HepG2 (cell line): ENCODE measurements around the gene OXLD1. TPM values are rescaled to one million over a fixed set of nuclear protein-coding genes. Genes with fewer than 3 reads are reported as not detected.

Source experiments
- AGO1 ChIP-seq: fragments of 200-400 bp; formaldehyde crosslinking; IDR thresholded peaks from 2 replicates; pipeline ENCODE4 v1.6.1; 2017; ENCODE audit warnings: mild to moderate bottlenecking, low read depth, low read length, moderate library complexity; ENCODE audit not compliant: poor library complexity, severe bottlenecking
- BORCS8-MEF2B ChIP-seq: sonication (generic); formaldehyde crosslinking; IDR thresholded peaks from 2 replicates; pipeline ENCODE4 v1.8.0; 2022; ENCODE audit warnings: mild to moderate bottlenecking, missing genetic modification reagents
- E2F2 ChIP-seq: sonication (generic); formaldehyde crosslinking; IDR thresholded peaks from 2 replicates; pipeline ENCODE4 v1.4.0; 2020; ENCODE audit warnings: missing genetic modification reagents, borderline replicate concordance
- GTF3A ChIP-seq: sonication (generic); formaldehyde crosslinking; conservative IDR thresholded peaks from 2 replicates; pipeline ENCODE4 v1.4.0; 2020; ENCODE audit warnings: mild to moderate bottlenecking, missing genetic modification reagents
- JUN ChIP-seq: sonication (generic); formaldehyde crosslinking; IDR thresholded peaks from 2 replicates; pipeline ENCODE4 v1.4.0; 2020; ENCODE audit warnings: mild to moderate bottlenecking, missing genetic modification reagents
- KDM6A ChIP-seq: IDR thresholded peaks from 2 replicates; pipeline ENCODE4 v1.6.1; 2016; ENCODE audit warnings: low read depth
- KMT2A ChIP-seq: sonication (generic); formaldehyde crosslinking; IDR thresholded peaks from 2 replicates; pipeline ENCODE4 v1.4.0; 2020; ENCODE audit warnings: missing genetic modification reagents
- MAFK ChIP-seq, 2 experiments: IDR thresholded peaks in 1 of 2; conservative IDR thresholded peaks in 1 of 2; 2 replicates each; pipeline ENCODE4 v1.6.1; 2011; ENCODE audit warnings: improper control_type of control experiment in 2 of 2, low read length in 2 of 2
- MYNN ChIP-seq: sonication (generic); formaldehyde crosslinking; IDR thresholded peaks from 2 replicates; pipeline ENCODE4 v1.4.0; 2020; ENCODE audit warnings: mild to moderate bottlenecking, low read depth, missing genetic modification reagents
- ONECUT2 ChIP-seq: sonication (generic); formaldehyde crosslinking; IDR thresholded peaks from 2 replicates; pipeline ENCODE4 v1.4.0; 2020; ENCODE audit warnings: missing genetic modification reagents
- PATZ1 ChIP-seq: sonication (generic); formaldehyde crosslinking; IDR thresholded peaks from 2 replicates; pipeline ENCODE4 v1.4.0; 2020; ENCODE audit warnings: missing genetic modification reagents
- RFXAP ChIP-seq: sonication (generic); formaldehyde crosslinking; IDR thresholded peaks from 2 replicates; pipeline ENCODE4 v1.4.0; 2020; ENCODE audit warnings: missing genetic modification reagents, borderline replicate concordance
- RORA ChIP-seq: sonication (generic); formaldehyde crosslinking; IDR thresholded peaks from 2 replicates; pipeline ENCODE4 v1.5.0; 2020; ENCODE audit warnings: mild to moderate bottlenecking, missing genetic modification reagents, moderate library complexity
- RXRB ChIP-seq: IDR thresholded peaks from 2 replicates; pipeline ENCODE4 v1.6.1; 2016; ENCODE audit warnings: borderline replicate concordance, missing genetic modification reagents, missing compliant biosample characterization
- SIX4 ChIP-seq: sonication (generic); formaldehyde crosslinking; IDR thresholded peaks from 2 replicates; pipeline ENCODE4 v1.4.0; 2020; ENCODE audit warnings: missing genetic modification reagents
- TCF12 ChIP-seq, 2 experiments: fragments of 450-650 bp in 1 of 2; sonication (generic) in 1 of 2; formaldehyde crosslinking in 1 of 2; IDR thresholded peaks; 2 replicates each; pipeline versions ENCODE4 v1.6.1 to v1.8.0; 2017 to 2022; ENCODE audit warnings: antibody characterized with exemption in 1 of 2, mild to moderate bottlenecking in 1 of 2, missing genetic modification reagents in 1 of 2, moderate library complexity in 1 of 2
- TGIF2 ChIP-seq: IDR thresholded peaks from 2 replicates; pipeline ENCODE4 v1.6.1; 2016; ENCODE audit warnings: control low read depth, missing compliant biosample characterization
- TOPORS ChIP-seq: sonication (generic); formaldehyde crosslinking; IDR thresholded peaks from 2 replicates; pipeline ENCODE4 v1.8.0; 2023; ENCODE audit warnings: mild to moderate bottlenecking, missing genetic modification reagents
- ZBTB20 ChIP-seq: sonication (generic); formaldehyde crosslinking; IDR thresholded peaks from 2 replicates; pipeline ENCODE4 v1.8.1; 2023; ENCODE audit warnings: missing genetic modification reagents, low read depth, mild to moderate bottlenecking, borderline replicate concordance
- ZKSCAN5 ChIP-seq: sonication (generic); formaldehyde crosslinking; IDR thresholded peaks from 2 replicates; pipeline ENCODE4 v1.5.1; 2020; ENCODE audit warnings: mild to moderate bottlenecking, missing genetic modification reagents
- ZNF207 ChIP-seq: fragments of 450-650 bp; IDR thresholded peaks from 2 replicates; pipeline ENCODE4 v1.6.1; 2016; ENCODE audit warnings: antibody characterized with exemption, borderline replicate concordance
- ZNF3 ChIP-seq: IDR thresholded peaks from 2 replicates; pipeline ENCODE4 v1.7.0; 2017; ENCODE audit warnings: inconsistent platforms
- ZNF350 ChIP-seq: sonication (generic); formaldehyde crosslinking; IDR thresholded peaks from 2 replicates; pipeline ENCODE4 v1.4.0; 2020; ENCODE audit warnings: mild to moderate bottlenecking, low read depth, missing genetic modification reagents, borderline replicate concordance
- ZNF44 ChIP-seq: sonication (generic); formaldehyde crosslinking; IDR thresholded peaks from 2 replicates; pipeline ENCODE4 v1.5.1; 2020; ENCODE audit warnings: mild to moderate bottlenecking, missing genetic modification reagents
- ZNF501 ChIP-seq: sonication (generic); formaldehyde crosslinking; IDR thresholded peaks from 2 replicates; pipeline ENCODE4 v1.5.1; 2020; ENCODE audit warnings: mild to moderate bottlenecking, moderate library complexity, missing genetic modification reagents
- ZNF639 ChIP-seq: conservative IDR thresholded peaks from 2 replicates; pipeline ENCODE4 v1.6.1; 2018; ENCODE audit warnings: missing genetic modification reagents
- polyA plus RNA-seq, 8 experiments: library from polyadenylated mRNA; depleted of rRNA in 3 of 8; stranded (reverse) in 7 of 8; unstranded in 1 of 8; fragments of >200 nt; fragmentation: Illumina TruSeq in 4 of 8; extraction: Trizol in 4 of 8; gene quantifications; 2 replicates each; pipeline versions ENCODE4 v1.2.1 to v1.2.3, GENCODE V29; 2011 to 2016; ENCODE audit warnings: low read depth in 4 of 8, missing spikeins in 1 of 8, mixed read lengths in 1 of 8; ENCODE audit not compliant: insufficient read depth in 1 of 8
- total RNA-seq, 5 experiments: library from RNA; depleted of rRNA; stranded (reverse); fragments of >200 nt; fragmentation: Illumina TruSeq; extraction: Trizol; gene quantifications; 2 replicates each; pipeline ENCODE4 v1.2.3, GENCODE V29; 2016; ENCODE audit warnings: low read depth in 1 of 5

The OXLD1 gene
- total and polyA plus RNA-seq, 2 of the 13 experiments (the other 11 are each of a cell fraction or from before 2014, with no cell fraction given), result 27.1 to 37.5 TPM

- peak; percentile 73; the same call in 1 of the 2 replicates for TF ChIP-seq ONECUT2 (CRISPR knock-in tag)
- TF ChIP-seq SIX4, result peak; percentile 84
- peak; percentile 95 for TF ChIP-seq ZNF639 (CRISPR knock-in tag)
- peak; percentile 96 for TF ChIP-seq AGO1
- no peak for TF ChIP-seq ZKSCAN5 (CRISPR knock-in tag)
- peak; percentile 99 for TF ChIP-seq TOPORS
- peak; percentile 97 for TF ChIP-seq ZNF501
- TF ChIP-seq RXRB, result peak; percentile 91
- TF ChIP-seq ZNF44 (CRISPR knock-in tag), result peak; percentile 76
- TF ChIP-seq PATZ1 (CRISPR knock-in tag), result peak; percentile 98
- TF ChIP-seq MYNN, result 0 out of 2 replicates have a peak, but pooled peaks have one; percentile 63
- TF ChIP-seq GTF3A, result no peak
- TF ChIP-seq MAFK (conservative IDR thresholded peaks at IDR 0.05 in 1 of 2, IDR thresholded peaks at IDR 0.05 in 1 of 2; ENCODE audit: low read length in 2 of 2), result no peak
- peak; percentile 95 for TF ChIP-seq ZBTB20
- TF ChIP-seq KMT2A, result peak; percentile 76
- peak; percentile 99 for TF ChIP-seq BORCS8-MEF2B
- peak; percentile 95 for TF ChIP-seq E2F2 (CRISPR knock-in tag)
- TF ChIP-seq ZNF207, result no peak
- peak; percentile 97 for TF ChIP-seq TGIF2 (CRISPR knock-in tag)
- TF ChIP-seq RFXAP (CRISPR knock-in tag), result peak; percentile 96; the same call in 1 of the 2 replicates
- TF ChIP-seq ZNF3 (CRISPR knock-in tag), result peak; percentile 70; the same call in 1 of the 2 replicates
- TF ChIP-seq ZNF350 (CRISPR knock-in tag), result peak; percentile 91
- peak; percentile 97; the same call in 1 of the 2 replicates for TF ChIP-seq RORA
- TF ChIP-seq KDM6A (CRISPR knock-in tag), result peak; percentile 85
- TF ChIP-seq TCF12 (IDR thresholded peaks at IDR 0.05), result no peak
- peak; percentile 93; the same call in 1 of the 2 replicates for TF ChIP-seq TCF12 (CRISPR knock-in tag; IDR thresholded peaks at IDR 0.05)
- peak; percentile 95 for TF ChIP-seq JUN (CRISPR knock-in tag)
Measured at GRCh38 chr17:81711814-81712467, 45.5 kb upstream of the OXLD1 start, which contains the start of gene SLC25A10 (continued).
